Lower leg skin (tissue), 4 donors: ENCODE results near the gene TSPAN32. TPM values are rescaled to one million over a fixed set of nuclear protein-coding genes. Genes with fewer than 3 reads are reported as not detected.
A peak's percentile ranks its signal among the peaks of the same experiment; 100 is the strongest.

Experiments
- DNase-seq, 2 donors: peaks; one replicate each; pipeline ENCODE4 v3.0.0-alpha.2; 2019; ENCODE audit warnings: low spot score in 2 of 2
- H3K4me3 ChIP-seq: fragments of 200-600 bp; sonication (generic); 2 replicates; pipeline ENCODE4 v1.5.1; 2017; ENCODE audit warnings: mild to moderate bottlenecking, low read depth; ENCODE audit not compliant: poor library complexity, severe bottlenecking
- POLR2A ChIP-seq, 2 donors: fragments of 450-650 bp; IDR thresholded peaks; one replicate each; pipeline ENCODE4 v1.6.1; 2016 to 2017; ENCODE audit warnings: antibody characterized with exemption in 2 of 2, mild to moderate bottlenecking in 1 of 2, moderate library complexity in 1 of 2
- WGBS, 2 donors: methylation state at CpG; one replicate each; pipeline ENCODE4 v1.1.5; 2018; 5-methylcytosine and 5-hydroxymethylcytosine counted together
- intact Hi-C: fragments of 100-400 bp; cut with DNase I; formaldehyde crosslinking; loops from one replicate; pipeline ENCODE4 v1.15.0; 2023; ENCODE audit warnings: low total_unique reads
- total RNA-seq, 4 donors: library from RNA; depleted of rRNA; stranded (reverse); fragments of >200 nt; gene quantifications; one replicate each; pipeline ENCODE4 v1.1.0, GENCODE V29; 2016
- TF ChIP-seq, protein P1 (sequence below), 3 donors: fragments of 450-650 bp; IDR thresholded peaks; one replicate each; pipeline ENCODE4 v1.5.1; 2016; ENCODE audit warnings: antibody characterized with exemption in 3 of 3, mild to moderate bottlenecking in 3 of 3, moderate library complexity in 2 of 3

The TSPAN32 gene
- total RNA-seq, 4 donors from 2014 or later = 0.30 to 2.4 (median 1.5) TPM

DNA sequence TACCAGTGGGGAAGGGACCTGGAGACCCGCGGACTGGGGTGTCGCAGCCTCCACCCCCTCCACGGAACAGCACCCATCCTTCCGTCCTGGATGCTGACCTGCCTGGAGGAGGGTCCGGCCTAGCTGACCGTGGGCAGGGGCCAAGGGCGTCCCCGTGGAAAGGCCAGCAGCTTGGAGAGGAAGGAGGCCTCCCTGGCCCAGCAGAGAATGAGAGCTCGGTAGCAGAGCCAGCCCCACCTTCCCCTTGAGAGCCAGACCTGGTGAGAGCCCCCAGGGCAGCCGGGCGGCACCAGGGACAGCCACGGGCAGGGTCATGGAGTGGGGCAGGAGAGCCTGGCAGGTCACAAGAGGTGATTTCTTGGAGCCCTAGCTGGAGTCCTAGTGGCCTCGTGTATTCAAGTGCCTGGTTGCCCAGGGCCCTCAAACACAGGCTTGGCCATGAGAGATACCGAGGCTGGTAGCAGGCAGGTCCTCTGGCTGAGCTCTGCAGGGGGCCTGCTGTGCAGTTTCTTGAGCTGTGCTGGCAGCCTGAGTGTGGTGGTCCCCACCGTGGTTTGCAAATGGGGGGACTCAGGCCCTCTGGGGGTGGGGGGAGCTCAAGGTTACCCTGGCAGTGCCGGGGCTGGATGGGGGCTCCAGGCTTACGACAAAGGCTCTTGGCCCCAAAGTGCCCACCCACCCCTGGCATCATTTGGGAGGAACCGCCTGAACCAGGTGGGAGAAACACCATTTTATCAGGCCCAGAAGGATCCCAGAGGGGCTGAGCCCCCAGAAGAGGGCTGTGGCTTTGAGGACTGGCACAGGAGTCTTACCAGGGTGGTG lies 7.6 kb downstream of the TSPAN32 start:
- no peak overlapping the region for H3K4me3 ChIP-seq
- WGBS, 2 donors = 79 to 82% methylated on average over 14 to 17 of the region's 19 CpGs
- peak in 1 of 2 donors; percentile 79 for DNase-seq
- intact Hi-C loops = loop anchor here (10.0 kb wide), 1 partner anchor 225 kb away; no protein-coding TSS in a partner anchor
- TF ChIP-seq, protein P1, sequence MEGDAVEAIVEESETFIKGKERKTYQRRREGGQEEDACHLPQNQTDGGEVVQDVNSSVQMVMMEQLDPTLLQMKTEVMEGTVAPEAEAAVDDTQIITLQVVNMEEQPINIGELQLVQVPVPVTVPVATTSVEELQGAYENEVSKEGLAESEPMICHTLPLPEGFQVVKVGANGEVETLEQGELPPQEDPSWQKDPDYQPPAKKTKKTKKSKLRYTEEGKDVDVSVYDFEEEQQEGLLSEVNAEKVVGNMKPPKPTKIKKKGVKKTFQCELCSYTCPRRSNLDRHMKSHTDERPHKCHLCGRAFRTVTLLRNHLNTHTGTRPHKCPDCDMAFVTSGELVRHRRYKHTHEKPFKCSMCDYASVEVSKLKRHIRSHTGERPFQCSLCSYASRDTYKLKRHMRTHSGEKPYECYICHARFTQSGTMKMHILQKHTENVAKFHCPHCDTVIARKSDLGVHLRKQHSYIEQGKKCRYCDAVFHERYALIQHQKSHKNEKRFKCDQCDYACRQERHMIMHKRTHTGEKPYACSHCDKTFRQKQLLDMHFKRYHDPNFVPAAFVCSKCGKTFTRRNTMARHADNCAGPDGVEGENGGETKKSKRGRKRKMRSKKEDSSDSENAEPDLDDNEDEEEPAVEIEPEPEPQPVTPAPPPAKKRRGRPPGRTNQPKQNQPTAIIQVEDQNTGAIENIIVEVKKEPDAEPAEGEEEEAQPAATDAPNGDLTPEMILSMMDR (IDR thresholded peaks at IDR 0.05) = no peak
- no peak for TF ChIP-seq POLR2A (IDR thresholded peaks at IDR 0.05)

DNA sequence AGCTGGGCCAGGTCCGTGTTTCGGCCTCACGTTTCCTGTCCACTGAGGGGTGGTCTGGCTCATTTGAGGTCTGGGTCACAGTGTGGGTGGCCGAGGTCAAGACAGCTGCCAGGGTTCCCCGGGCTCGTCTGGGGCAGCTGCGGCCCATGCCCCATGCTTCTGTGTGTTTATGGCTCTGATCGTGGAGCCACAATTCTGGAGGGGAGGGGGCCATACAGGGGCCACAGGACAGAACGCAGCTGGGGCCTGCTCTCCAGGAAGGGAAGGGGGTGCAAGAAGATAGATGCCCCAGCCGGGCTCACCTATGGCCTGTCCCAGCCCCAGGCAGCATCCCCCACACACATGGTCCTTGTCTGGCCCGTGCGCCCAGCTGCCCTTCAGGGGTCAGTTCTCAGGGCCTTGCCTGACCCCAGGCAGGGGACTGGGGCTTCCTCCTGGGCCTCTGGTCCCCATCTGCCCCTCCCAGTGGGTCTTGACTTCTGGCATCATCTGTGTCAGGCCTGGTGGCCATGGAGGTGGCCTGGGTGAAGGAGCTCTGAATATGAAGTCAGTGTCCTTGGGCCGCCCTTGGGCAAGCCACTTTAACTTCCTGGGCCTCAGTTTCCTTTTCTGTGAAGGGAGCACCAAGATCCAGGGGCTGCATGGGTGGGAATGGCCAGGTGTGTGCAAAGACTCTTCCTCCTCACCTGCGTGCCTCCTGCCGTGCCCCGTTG lies 8.4 kb downstream of the TSPAN32 start:
- WGBS, 2 donors = 84 to 88% methylated on average over 15 to 16 of the region's 16 CpGs
- DNase-seq = peak in 1 of 2 donors; percentile 83
- H3K4me3 ChIP-seq = no peak overlapping the region
- TF ChIP-seq POLR2A (IDR thresholded peaks at IDR 0.05) = no peak
- TF ChIP-seq, protein P1 (IDR thresholded peaks at IDR 0.05) = no peak
- intact Hi-C loops = no loop called here

DNA sequence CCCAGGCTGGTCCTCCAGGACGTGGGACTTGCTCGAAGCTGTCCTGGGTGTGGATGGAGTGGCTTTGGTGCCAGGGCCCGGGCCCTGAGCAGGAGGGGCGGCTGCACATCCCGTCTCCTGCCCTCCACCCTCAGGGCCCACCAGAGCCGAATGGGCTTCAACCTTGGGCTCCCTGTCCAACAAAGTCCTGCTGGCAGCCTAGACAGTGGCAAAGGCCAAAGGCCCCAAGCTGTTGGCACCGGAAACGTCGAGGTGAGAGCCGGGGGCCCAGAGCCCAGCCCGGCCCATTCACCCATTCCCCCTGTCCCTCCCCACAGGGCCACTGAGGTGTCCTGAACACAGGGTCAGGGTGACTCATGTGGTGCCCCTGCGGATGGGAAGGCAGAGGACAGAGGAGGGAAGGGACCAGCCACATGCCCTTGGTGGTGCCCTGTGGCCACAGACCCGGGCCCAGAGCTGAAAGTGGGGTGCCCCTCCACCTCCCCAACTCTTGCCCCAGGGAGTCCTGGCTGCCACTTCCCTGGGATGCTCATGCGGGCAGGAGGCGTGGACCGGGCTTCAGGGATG lies 9.1 kb downstream of the TSPAN32 start:
- DNase-seq = peak in 1 of 2 donors; percentile 76
- TF ChIP-seq, protein P1 (IDR thresholded peaks at IDR 0.05) = no peak
- no peak for TF ChIP-seq POLR2A (IDR thresholded peaks at IDR 0.05)
- intact Hi-C loops = no loop called here
- no peak overlapping the region for H3K4me3 ChIP-seq
- 49 to 75% methylated on average over 6 to 16 of the region's 16 CpGs for WGBS, 2 donors

DNA sequence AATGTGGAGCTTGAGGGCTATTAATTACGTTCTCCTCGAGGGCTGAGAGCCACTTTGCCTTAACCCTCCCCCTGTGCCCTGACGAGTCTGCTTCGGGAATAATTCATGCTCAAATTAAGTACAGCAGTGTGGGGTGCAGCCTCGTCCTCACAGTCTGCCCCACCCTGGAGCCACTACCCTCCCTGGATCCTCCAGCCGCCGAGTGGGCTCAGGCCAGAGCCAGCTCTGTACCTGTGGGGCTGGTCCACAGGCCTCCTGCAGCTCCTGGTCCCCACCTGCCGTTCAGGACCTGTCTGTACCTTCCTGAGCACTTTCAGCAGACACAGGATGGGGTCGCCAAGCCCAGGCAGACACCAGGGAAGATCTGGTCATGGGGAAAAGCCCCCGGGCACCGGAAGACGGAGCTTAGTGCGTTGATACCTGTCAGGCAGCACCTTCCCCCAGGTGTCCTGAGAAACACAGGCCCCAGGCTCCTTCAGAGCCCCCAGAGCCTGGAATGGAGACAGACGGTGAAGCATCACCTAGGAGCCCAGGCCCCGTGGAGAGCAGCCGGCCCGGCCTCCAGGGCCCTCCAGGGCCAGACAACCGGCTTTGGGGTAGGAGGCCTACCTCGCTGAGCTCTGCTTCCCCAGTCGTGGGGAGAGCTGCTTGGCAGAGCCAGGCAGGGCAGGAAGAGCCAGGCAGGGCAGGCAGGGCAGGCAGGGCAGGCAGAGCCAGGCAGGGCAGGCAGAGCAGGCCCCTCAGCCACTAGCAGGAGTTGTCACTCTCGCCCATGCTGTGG lies 9.7 kb downstream of the TSPAN32 start:
- TF ChIP-seq POLR2A (IDR thresholded peaks at IDR 0.05) = no peak
- TF ChIP-seq, protein P1 (IDR thresholded peaks at IDR 0.05) = no peak
- intact Hi-C loops = no loop called here
- WGBS, 2 donors = 68 to 73% methylated on average over 19 to 21 of the region's 21 CpGs
- DNase-seq = peak in 1 of 2 donors; percentile 84
- H3K4me3 ChIP-seq = no peak overlapping the region

DNA sequence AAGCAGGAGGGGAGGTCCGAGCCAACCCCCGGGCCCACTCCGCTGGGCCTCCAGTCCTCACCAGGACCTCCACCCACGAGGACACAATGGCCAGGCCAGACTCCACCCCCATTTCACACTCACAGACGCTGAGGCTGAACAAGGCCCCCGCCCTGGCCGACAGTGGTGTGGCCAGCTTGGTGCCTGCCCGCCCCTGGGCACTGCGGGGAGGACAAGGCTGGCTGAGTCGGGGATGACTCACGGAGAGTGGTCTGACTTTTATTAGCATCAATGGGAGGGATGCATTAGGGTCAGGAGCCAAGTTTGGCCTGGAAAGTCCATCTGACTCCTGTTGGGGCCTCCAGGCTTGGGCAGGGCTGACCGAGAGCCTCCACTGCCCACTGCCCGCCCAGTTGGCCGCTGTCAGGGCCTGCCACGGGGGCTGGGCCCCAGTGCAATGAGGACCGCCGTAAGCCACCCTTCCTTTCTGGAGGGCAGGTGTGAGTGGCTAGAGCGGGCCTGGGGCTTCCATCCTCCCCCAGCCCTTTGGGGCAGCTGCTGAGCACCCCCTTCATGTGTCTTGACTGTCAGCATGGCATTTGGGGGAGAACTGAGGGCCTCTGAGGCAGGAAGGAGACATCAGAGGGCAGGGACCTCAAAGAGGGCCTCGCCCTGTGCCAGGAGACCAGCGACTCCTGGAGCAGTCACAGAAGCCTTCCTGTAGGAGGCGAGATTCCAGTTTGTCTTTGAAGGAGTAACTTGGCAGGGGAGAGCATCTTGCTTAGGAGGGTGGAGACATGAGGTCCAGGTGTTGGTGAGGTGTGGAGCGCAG lies 10.6 kb downstream of the TSPAN32 start:
- intact Hi-C loops = no loop called here
- 53 to 59% methylated on average over 12 to 21 of the region's 22 CpGs for WGBS, 2 donors

More for the DNA sequence above, 10.6 kb downstream of the TSPAN32 start:
- DNase-seq = peak in 1 of 2 donors; percentile 86
- no peak overlapping the region for H3K4me3 ChIP-seq
- TF ChIP-seq, protein P1 (IDR thresholded peaks at IDR 0.05) = no peak
- no peak for TF ChIP-seq POLR2A (IDR thresholded peaks at IDR 0.05)
